NCI-H2107 (cell line): Measurements from ENCODE around the gene NUDT5.
"Not testable (repeated sequence)": the region's sequence is repeated elsewhere in the genome, so short reads cannot be mapped to it uniquely, and the experiment has no call there.

ENCODE experiments used
- DNase-seq: peaks from one replicate; lab custom pipeline; 2025; lab: John Stamatoyannopoulos, UW

Gene NUDT5

DNA sequence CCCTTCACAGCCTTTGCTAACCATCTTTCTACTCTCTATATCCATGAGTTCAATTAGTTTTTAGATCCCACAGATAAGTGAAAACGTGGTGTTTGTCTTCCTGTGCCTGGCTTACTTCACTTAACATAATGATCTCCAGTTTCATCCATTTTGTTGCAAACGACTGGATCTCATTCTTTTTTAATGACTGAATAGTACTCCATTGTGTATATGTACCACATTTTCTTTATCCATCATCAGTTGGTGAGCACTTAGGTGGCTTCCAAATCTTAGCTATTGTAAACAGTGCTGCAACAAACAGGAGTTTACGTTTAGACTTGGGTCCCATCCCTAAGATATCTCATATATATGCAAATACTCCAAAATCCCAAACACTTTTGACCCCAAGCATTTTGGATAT, 9.4 kb upstream of the NUDT5 start:
- no peak for DNase-seq

DNA sequence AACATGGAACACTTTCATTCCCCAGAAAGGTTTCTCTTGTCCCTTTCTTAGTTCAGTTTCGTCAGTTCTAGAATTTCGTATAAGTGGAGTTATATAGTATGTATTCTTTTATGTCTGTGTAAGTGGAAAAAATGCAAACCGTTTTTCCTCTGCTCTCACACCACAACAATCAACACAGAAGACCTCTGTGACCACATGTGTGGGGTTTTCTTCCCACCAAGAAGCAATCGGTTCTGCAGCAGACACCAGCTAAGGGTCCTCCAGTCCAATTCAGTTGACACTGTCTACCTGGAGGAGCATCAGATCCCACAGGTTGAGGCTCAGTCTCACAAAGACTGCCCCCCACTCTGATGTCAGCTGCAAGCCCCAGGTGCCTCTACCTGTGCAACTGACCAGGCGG, 6.5 kb upstream of the NUDT5 start:
- DNase-seq = no peak

DNA sequence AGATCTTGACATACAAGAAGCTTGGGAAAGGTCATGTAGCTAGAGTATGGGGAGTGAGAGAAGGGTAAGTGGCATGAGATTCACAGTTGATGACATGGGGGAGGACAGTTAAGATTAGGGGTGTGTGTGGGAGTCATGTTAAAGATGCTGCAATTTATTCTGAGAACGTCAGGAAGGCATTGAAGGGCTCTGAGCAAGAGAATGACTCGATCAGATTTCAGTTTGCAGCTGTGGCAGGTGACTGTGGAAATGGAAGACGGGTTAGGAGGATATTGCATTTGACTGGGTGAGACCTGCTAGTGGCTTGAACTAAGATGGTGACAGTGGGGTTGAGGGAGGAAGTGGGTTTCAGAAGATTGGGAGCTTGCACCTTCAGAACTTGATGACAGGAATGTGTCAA, 5.9 kb upstream of the NUDT5 start:
- DNase-seq = no peak

DNA sequence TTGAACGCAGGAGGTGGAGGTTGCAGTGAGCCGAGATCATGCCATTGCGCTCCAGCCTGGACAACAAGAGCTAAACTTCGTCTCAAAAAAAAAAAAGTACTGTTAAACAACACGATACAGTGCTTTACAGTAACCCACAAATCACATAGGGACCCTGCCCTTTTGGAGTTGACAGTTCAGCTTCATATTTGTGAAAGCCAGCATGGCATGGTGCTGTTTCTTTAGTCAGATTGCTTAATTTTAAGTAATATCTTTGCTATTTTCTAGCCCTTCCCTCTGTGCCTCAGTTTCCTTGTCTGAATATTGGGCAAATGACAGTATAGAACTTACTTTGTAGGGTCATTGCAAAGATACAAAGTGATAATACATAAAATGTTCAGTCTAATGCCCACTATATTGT, 5.2 kb upstream of the NUDT5 start:
- DNase-seq = no peak

DNA sequence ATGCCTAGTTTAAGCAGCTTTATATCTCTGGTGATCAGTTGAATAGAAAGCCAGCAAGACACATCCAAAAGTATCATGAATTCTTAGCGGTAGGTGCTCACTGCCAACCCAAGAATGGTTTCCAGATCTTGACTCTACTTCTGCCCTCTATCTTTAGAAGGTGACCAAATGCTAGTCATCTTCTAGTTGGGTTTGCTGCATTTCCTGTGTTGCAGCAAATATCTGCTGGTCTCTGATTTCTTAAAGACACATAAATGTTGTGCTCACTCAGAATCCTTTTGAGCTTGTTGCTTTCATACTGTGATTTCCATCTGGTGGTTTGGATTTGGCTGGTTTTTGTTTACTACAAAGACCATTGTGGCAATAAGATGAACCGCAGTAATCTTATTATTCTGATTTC, 2.5 kb upstream of the NUDT5 start:
- no peak for DNase-seq

DNA sequence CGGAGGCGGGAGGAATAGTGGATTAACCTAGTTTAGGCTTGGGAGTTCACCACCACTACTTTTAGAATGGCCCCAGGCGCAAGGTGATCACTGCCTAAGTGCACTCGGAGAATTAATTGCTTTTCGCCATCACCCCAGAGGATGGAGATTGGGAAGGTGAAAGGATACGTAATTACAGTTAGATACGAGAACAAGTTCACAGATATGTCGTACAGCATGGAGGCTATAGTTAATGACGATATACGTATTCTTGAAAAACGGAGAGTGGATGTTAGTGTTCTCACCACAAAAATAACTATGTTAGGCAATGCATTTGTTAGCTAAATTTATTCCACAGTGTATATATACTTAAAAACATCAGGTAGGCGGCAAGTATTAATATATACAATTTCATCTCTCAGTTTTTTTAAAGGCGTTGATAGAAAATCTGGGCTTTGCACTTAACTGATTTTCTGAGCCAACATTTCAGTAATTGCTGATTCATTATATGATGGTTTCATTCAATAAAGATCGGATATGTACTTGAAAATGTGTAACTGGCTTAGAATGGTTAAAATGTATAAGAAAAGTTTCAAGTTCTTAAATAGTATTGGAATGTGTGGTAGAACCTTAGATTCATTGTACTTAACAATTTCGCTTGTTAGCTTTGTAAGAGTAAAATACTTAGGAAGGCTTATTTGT, 980 bp upstream of the NUDT5 start:
- DNase-seq = no peak

DNA sequence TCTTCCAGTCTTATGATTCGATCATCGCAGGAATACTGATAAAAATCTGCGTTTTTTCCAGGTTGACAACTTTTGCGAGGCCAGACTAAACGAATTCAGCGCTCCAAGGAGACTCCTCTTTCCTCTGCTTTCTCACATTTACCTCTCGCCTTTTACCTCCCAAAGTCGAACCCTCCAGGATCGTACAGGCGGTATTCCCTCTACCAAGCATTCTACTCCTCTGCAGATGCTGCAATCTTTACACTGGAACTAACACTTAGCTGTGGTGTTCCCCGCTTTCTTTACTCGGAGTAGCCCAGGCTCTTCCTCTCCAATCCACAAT, 449 bp downstream of the NUDT5 start:
- no peak for DNase-seq

DNA sequence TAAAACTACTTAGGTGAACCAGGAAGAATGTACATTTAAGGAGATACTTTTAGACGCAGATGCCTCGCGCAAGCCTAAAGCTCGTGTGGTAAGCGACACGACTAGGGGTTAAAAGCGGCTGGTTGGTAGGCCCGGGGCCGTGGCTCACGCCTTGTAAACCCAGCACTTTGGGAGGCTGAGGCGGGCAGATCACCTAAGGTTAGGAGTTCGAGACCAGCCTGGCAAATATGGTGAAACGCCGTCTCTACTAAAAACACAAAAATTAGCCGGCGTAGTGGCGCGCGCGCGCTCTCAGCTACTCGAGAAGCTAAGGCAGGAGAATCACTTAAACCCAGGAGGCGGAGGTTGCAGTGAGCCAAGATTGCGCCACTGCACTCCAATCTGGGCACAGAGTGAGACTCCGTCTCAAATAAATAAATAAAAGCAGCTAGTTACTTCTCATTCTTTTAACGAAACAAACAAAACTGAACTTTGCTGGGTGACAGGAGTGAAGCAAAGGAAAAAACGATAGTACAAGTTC, 879 bp downstream of the NUDT5 start:
- no peak for DNase-seq

DNA sequence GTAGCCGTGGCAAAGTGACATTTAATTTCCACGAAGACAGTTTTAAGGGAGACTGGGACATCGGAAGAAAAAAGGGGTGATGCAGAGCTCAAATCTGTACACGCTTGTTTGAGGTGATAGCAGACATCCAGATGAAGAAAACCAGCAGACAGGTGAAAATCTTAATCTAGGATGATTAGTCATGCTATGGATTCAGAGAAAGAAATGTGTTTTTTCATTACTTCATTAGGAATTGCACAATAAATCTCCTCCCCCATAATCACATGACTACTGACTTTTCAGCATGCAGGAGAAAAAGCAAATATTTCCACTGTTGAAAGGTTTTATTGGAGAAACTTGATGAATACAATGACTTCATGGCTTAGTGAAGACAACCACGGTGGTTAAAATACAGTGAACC, 2.5 kb downstream of the NUDT5 start:
- no peak for DNase-seq

DNA sequence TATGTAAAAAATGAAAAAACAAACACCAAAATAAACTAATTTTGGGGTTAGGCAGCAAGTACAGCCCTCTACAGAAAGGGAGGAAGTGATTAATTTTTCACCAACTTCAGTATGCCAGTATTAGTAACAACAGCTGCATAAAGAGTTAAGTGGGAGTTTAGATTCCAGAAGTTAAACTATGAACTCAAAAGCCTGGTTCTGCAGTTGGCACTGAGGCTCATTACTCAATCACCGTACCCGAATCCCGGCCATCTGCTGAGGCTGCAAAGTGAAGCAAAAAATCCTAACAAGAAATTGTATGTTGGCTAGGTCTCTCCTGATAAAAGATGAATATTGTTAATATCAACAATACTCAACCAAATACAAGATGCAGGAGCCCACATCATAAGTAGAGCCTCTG, 4.0 kb downstream of the NUDT5 start:
- no peak for DNase-seq

DNA sequence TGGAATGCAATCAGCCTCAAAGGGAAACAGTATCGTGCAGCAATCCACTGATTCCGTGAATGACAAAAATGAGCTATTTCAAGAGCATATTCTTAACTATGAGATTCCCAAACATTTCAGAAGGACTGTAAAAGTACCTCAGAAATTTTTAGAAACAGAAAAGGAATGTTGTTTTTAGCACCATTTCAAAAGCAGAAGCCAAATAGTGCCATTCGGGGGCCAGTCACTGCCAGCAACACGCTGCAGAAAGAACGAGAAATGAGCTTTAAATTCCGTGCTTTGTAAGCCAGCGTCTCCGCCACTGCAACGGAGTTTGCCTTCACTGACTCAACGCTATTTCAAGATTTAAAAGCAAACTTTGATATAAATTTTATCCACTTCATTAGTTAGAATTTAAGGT, 6.3 kb downstream of the NUDT5 start:
- DNase-seq = no peak

DNA sequence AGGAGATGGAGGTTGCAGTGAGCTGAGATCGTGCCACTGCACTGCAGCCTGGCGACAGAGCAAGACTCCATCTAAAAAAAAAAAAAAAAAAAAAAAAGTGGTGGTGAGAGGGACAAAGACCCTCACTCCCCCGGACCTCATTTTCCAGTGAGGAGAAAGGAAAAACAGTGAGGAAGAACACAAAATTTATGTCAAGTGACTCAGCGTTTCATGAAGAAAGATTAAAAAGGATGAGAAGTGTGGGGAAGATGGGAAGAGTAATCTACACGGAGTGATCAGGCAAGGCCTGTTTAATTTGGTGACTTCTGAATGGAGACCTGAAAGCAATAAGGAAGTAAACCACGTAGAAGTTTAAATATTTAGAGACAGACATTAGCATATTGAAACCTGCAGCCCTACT, 7.0 kb downstream of the NUDT5 start:
- DNase-seq = no peak

DNA sequence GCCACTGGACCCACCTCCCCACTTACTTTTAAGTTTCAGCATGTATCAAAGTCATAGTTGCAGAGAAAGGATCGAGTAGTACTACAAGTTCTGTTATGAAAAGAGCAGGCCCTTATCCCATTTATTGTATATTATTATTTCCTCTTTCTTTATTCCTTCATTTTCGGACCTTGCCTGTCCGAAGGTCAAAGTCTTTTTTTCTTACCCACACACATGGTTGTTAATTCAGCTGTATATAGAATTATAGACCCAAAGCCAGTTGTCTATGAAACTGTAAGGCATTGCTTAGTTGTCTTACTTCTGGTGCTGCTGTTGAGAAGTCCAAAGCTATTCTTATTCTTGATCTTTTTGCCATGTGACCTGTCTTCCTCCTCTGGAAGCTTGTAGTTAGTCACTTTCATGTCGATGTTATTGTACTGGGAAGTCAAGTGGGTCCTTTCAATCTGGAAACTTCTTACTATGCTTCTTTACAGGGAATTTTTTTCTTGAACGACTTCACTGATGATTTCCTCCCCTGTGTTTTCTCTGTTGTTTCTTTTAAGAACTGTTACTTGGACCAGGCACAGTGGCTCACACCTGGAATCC, 8.3 kb downstream of the NUDT5 start:
- DNase-seq = no peak

DNA sequence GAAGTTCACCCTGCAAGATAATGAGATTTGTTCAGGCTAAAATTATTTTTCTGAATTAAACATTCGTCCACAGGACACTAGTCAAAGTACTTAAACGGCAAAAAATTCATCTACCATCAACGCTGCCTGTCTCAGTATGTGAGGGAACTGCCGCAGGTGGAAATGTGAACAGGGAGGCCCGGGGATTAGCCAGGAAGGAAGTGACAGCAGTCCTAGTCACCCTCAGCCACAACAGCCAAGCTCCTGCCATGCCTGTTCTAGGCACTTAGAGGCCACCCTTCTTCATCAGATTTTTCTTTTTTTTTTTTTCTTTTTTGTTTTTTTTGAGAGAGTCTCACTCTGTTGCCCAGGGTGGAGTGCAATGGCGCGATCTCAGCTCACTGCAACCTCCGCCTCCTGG, 9.4 kb downstream of the NUDT5 start:
- DNase-seq = no peak

DNA sequence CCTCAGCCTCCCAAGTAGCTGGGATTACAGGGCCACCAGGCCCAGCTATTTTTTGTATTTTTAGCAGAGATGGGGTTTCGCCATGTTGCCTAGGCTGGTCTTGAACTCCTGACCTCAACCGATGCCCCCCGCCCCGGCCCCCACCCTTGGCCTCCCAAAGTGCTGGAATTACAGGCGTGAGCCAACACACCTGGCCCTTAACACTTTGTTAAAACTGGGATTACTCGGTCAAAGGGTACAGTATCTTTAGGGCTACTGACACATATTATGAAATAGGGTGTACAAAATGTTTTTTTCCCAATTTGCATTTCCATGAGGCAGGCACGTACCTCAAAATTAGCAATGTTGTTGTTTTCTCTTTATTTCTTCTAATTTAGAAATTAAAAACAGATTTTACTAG, 11.5 kb downstream of the NUDT5 start:
- no peak for DNase-seq

DNA sequence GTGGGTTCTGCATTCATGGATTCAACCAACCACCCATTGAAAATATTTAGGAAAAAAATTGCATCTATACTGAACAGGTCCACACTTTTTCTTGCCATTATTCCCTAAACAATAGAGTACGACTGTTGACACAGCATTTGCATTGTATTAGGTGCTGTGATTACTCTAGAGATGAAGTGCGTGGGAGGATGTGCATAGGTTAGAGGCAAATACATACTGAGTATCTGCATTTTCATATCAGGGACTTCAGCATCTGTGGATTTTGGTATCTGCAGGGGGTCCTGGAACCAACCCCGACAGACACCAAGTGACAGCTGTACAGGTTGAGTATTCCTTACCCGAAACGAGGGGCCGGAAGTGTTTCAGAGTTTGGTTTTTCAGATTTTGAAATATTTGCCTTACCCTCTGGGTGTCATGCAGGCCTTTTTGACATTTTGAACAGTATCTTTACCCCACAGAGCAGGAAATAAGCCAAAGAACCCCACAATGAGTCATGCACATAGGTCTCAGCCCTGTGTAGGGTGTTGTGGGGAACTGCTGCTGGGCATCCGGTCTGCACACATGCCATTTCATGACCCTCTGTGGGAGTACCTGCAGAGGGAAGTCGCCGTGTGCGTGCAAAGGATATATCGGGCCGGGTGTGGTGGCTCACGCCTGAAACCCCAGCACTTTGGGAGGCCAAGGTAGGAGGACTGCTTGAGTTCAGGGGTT, 14.5 kb downstream of the NUDT5 start:
- DNase-seq = no peak

DNA sequence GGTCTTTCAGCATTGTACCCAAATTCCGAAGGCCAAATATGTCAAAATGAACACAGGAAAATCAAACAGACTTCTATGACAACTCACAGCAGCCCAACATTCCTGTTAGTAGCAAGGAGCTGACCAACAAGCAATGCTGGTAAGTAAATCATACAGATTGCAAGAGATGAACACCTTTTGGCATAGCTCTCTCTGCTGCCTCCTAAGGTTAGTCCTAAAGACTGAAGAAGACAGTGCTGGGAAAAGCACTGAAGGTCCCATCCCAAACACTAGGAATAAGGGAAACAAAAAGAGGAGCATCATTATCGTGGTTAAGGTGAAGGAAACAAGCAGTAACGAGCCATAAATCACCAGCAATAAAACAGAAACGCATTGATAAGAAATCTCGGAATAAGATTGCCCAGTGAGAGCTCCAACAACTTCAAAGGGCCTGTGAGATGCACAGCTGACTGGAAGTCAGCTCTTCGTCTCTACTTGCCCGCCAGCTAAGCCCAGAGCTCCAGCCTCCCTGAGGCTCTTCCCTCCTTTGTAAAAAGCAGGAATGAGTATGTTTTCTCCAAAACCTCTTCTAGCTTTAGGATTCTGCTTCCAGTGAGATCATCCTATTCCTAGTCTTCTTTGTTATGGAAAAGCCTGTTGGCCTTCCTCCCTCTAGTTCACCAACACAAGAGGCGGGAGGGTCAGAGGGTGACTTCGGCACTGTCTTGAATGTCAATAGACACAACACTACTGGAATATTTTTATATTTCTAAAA, 15.3 kb downstream of the NUDT5 start:
- DNase-seq = no peak

DNA sequence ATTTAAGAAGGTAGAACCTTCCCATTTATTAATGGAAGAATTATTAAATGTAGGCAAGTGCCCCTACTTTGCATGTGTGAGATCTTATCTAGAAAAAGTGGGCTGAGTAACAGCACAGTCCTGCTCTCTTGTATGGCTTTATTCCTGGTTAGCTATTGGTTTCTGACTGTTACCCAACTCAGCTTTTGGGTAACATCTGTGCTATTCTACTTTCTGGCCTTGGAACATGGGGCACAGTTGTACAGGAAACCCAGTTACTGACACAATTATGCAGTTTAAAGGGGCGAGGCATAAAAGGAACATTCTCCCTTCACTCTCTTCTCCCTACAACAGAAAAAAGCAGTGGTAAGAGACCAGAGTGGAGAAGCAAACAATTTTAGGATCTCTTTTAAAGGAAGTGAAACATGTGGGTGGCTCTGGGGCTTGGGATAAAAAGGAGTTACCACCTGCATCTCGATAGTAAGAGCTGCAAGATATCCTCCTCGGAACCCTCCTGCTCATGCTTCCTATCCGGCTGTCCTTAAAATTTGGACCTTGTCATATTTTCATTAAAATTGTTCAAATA, 16.0 kb downstream of the NUDT5 start:
- DNase-seq = no peak

DNA sequence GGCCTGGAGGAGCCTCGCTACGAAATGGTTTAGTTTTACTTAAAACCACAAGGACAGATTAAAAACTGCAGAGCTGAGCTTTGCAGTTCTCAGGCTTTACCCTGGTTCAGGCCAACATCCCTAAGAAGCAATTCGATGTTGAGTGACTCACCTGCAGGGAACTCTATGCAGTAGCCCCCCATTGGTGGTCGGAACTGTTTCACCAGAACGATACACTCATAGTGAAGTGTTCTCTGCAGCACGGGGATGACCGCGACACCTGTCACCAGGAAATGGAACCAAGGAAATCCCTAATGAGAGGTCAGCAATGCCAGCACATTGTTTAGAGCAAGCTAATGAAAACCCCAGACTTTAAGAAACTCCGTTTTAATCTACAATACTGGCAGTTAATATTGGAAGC, 18.0 kb downstream of the NUDT5 start:
- DNase-seq = no peak

DNA sequence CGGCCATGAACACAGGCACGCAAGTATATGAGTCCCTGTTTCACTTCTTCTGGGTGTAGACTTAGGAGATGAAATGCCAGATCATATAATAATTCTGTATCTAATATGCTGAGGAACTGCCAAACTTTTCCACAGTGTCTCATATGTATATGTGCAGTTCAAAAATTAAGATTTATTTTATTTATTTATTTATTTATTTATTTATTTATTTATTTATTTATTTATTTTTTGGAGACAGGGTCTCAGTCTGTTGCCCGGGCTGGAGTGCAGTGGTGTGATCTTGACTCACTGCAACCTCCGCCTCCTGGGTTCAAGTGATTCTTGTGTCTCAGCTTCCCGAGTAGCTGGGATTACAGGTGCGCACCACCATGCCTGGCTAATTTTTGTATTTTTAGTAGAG, 24.2 kb downstream of the NUDT5 start:
- DNase-seq = not testable (repeated sequence)

DNA sequence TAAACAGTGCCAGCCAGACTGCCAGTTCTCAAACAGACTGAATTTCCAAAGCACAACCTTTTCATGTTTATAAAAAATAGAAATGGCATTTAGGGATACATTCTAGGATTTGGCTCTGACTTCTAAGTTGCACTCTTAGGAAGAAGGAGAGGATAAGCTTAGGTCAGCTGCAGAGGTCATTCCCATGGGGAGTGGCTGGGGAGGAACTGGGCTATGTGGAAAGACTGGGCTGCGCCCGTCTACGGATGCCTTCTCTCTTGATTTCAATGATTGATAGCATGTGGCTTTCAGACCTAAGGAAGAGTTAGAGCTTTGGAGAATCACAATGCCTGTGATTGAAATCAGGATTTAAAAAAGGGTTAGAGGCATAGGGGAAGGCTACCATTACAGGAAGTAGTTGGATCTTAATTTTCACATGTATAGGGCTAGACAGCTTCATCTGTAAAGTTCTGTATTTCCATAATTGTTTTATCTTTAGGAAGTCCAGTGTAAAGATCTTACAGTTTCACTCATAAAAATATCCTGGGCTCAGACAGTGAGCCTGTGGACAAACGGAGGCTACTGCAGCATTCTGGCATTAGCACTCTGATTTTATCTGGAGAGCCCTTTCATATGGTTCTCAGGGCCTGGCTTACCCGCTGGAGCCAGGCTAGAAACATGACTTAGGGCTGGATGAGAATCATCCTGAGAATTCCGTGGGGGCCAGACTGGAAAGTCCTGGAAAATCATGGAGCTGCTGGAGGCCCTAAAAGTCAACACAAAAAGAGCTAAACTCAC, 29.5 kb downstream of the NUDT5 start:
- DNase-seq = no peak

DNA sequence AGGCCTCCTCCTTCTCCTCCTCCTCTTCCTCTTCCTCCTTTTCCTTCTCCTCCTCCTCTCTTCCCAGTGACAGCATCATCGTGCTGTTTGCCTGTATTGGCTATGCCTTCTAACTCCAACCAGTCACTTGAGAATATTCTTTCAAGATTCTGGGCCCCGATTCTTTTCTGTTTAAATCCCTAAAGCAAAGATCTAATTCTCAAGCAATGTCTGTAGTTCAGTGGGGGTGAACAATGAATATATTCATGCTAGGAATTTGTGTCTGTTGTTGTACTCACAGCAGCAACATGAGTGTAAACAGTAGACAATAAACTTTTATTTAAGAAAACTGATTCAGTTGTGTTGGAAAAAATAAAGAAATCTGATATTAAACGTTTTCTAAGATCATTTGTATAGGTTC, 30.7 kb downstream of the NUDT5 start:
- DNase-seq = no peak
